Measurements from ENCODE around the gene ADAMTS7.
"Not testable (repeated sequence)": the region's sequence is repeated elsewhere in the genome, so short reads cannot be mapped to it uniquely, and the experiment has no call there.

Gene ADAMTS7

DNA sequence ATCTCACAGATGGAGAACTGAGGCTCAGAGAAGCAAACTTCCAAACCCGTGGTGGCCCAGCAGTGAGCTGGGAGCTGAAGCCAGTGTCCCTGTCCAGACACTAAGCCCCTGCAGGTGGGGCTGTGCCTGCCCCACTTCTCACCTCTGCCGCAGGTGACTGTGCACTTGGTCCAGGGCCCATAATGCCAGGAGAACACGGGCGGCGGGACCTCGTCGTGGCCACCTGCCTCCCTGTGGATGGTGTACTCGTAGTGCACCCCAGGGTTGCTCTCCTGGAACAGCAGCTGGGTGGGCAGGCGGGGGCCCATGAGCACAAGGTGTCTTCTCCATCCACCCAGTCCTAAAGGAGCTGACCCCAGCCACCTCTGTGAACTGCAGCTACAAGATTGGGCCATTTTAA lies 40.2 kb downstream of the ADAMTS7 start:
- DNase-seq; in situ Hi-C loops (cut with HindIII; ENCODE audit: low pct_ligation_motif_present, low pct_unique_long_range_greater_than_20kb, low sequenced_read_pairs): not testable (repeated sequence)

- in situ Hi-C loops (cut with HindIII; ENCODE audit: low pct_ligation_motif_present, low pct_unique_long_range_greater_than_20kb, low sequenced_read_pairs); DNase-seq: not testable (repeated sequence)
These were observed 41.6 kb downstream of the ADAMTS7 start for GRCh38 chr15:78769473-78770225.

GRCh38 chr15:78768531-78769408 lies 42.5 kb downstream of the ADAMTS7 start:
- in situ Hi-C loops (cut with HindIII; ENCODE audit: low pct_ligation_motif_present, low pct_unique_long_range_greater_than_20kb, low sequenced_read_pairs), result no loop called here
- no peak for DNase-seq

DNA sequence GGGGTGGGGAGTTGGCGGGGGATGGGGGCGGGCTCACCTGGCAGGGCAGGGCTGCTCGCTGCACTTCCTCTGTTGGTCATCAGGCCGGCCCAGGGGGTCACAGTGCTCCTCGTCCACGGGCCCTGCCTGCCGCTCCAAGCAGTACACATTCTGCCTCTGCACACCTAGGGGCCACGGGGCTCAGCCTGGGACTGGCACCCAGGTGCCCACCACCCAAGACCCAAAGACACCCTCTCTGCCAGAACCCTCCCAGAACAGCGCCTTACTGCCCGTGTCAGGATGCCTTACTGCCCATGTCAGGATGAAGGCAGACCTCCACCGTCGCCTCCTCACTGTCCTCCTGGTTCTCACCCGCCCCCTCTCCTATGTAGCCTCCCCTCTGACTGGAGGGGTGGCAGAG lies 43.2 kb downstream of the ADAMTS7 start:
- in situ Hi-C loops (cut with HindIII; ENCODE audit: low pct_ligation_motif_present, low pct_unique_long_range_greater_than_20kb, low sequenced_read_pairs), result no loop called here
- no peak for DNase-seq

- in situ Hi-C loops (cut with HindIII; ENCODE audit: low pct_ligation_motif_present, low pct_unique_long_range_greater_than_20kb, low sequenced_read_pairs), result no loop called here
- no peak for DNase-seq
These were observed 43.8 kb downstream of the ADAMTS7 start for GRCh38 chr15:78767331-78767951.

GRCh38 chr15:78766641-78767071 lies 44.6 kb downstream of the ADAMTS7 start:
- in situ Hi-C loops (cut with HindIII; ENCODE audit: low pct_ligation_motif_present, low pct_unique_long_range_greater_than_20kb, low sequenced_read_pairs), result not testable (repeated sequence)

GRCh38 chr15:78766041-78766440 lies 45.2 kb downstream of the ADAMTS7 start:
- in situ Hi-C loops (cut with HindIII; ENCODE audit: low pct_ligation_motif_present, low pct_unique_long_range_greater_than_20kb, low sequenced_read_pairs), result no loop called here
- DNase-seq, result no peak

More at GRCh38 chr15:78766641-78767071, 44.6 kb downstream of the ADAMTS7 start:
- not testable (repeated sequence) for DNase-seq

- in situ Hi-C loops (cut with HindIII; ENCODE audit: low pct_ligation_motif_present, low pct_unique_long_range_greater_than_20kb, low sequenced_read_pairs); DNase-seq: not testable (repeated sequence)
These were observed 46.0 kb downstream of the ADAMTS7 start for GRCh38 chr15:78765154-78765860.

GRCh38 chr15:78764340-78765153 lies 46.7 kb downstream of the ADAMTS7 start:
- not testable (repeated sequence) for DNase-seq

GRCh38 chr15:78763796-78764241 lies 47.4 kb downstream of the ADAMTS7 start:
- in situ Hi-C loops (cut with HindIII; ENCODE audit: low pct_ligation_motif_present, low pct_unique_long_range_greater_than_20kb, low sequenced_read_pairs), result no loop called here
- no peak for DNase-seq

More at GRCh38 chr15:78764340-78765153, 46.7 kb downstream of the ADAMTS7 start:
- in situ Hi-C loops (cut with HindIII; ENCODE audit: low pct_ligation_motif_present, low pct_unique_long_range_greater_than_20kb, low sequenced_read_pairs), result not testable (repeated sequence)

- no peak for DNase-seq
- in situ Hi-C loops (cut with HindIII; ENCODE audit: low pct_ligation_motif_present, low pct_unique_long_range_greater_than_20kb, low sequenced_read_pairs), result no loop called here
These were observed 48.1 kb downstream of the ADAMTS7 start for GRCh38 chr15:78762985-78763795.

- DNase-seq; in situ Hi-C loops (cut with HindIII; ENCODE audit: low pct_ligation_motif_present, low pct_unique_long_range_greater_than_20kb, low sequenced_read_pairs): not testable (repeated sequence)
These were observed 48.8 kb downstream of the ADAMTS7 start for GRCh38 chr15:78762386-78762961.

- in situ Hi-C loops (cut with HindIII; ENCODE audit: low pct_ligation_motif_present, low pct_unique_long_range_greater_than_20kb, low sequenced_read_pairs), result no loop called here
- DNase-seq, result no peak
These were observed 49.3 kb downstream of the ADAMTS7 start for GRCh38 chr15:78761891-78762385.

DNA sequence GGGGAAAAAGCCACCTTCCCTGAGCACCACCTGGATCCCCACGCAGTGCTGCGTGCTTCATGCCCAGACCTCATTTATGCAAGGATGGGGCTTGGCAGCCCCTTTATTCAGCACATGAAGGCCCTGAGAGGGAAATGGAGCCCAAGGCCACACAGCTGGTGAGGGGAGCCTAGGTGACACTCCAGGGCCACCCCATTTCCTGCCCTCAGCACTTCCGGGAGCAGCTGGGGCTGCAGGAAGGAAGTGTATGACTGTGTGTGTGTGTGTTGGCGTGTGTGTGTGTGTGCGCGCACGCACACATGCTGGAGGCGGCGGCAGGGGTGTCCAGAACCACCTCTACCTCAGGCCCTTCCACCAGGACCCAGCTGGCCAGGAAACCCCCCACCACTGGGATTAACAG lies 49.8 kb downstream of the ADAMTS7 start:
- DNase-seq; in situ Hi-C loops (cut with HindIII; ENCODE audit: low pct_ligation_motif_present, low pct_unique_long_range_greater_than_20kb, low sequenced_read_pairs): not testable (repeated sequence)

- DNase-seq, result no peak
- in situ Hi-C loops (cut with HindIII; ENCODE audit: low pct_ligation_motif_present, low pct_unique_long_range_greater_than_20kb, low sequenced_read_pairs), result no loop called here
These were observed 50.2 kb downstream of the ADAMTS7 start for GRCh38 chr15:78761020-78761419.
